K562 (cell line): Measurements from ENCODE around the gene CCDC136. TPM values are rescaled to one million over a fixed set of nuclear protein-coding genes. Genes with fewer than 3 reads are reported as not detected.
A peak's percentile ranks its signal among the peaks of the same experiment; 100 is the strongest.

Experiments
- HDAC3 ChIP-seq: fragments of 450-650 bp; IDR thresholded peaks from 2 replicates; pipeline ENCODE4 v1.6.1; 2018; ENCODE audit warnings: borderline replicate concordance, mild to moderate bottlenecking, moderate library complexity; ENCODE audit not compliant: partially characterized antibody
- HNRNPUL1 ChIP-seq: fragments of 200-400 bp; formaldehyde crosslinking; IDR thresholded peaks from 2 replicates; pipeline ENCODE4 v1.6.1; 2017; ENCODE audit warnings: low read length
- MCM2 ChIP-seq: fragments of 450-650 bp; IDR thresholded peaks from 2 replicates; pipeline ENCODE4 v1.6.1; 2017; ENCODE audit warnings: low read depth, mild to moderate bottlenecking
- PYGO2 ChIP-seq: fragments of 450-650 bp; IDR thresholded peaks from 2 replicates; pipeline ENCODE4 v1.6.1; 2016; ENCODE audit warnings: mild to moderate bottlenecking, missing genetic modification characterization, moderate library complexity, missing compliant biosample characterization
- ZNF589 ChIP-seq: fragments of 200-800 bp; sonication (Bioruptor generic); IDR thresholded peaks from 2 replicates; pipeline ENCODE4 v1.6.1; 2016; ENCODE audit warnings: low read depth, missing genetic modification characterization, missing compliant biosample characterization
- polyA plus RNA-seq, 8 experiments: library from polyadenylated mRNA; depleted of rRNA in 4 of 8; stranded (reverse) in 5 of 8; unstranded in 3 of 8; fragments of >200 nt; fragmentation: Nextera tagmentation in 2 of 8; fragmentation: Illumina TruSeq in 1 of 8; extraction: Ambion mirVana in 2 of 8; extraction: Trizol in 1 of 8; gene quantifications; 2 replicates each; pipeline versions ENCODE4 v1.2.1 to v1.2.3, GENCODE V29; 2011 to 2014; ENCODE audit warnings: inconsistent platforms in 1 of 8, missing spikeins in 1 of 8
- total RNA-seq, 7 experiments: library from RNA; depleted of rRNA in 6 of 7; stranded (reverse); fragments of >200 nt in 6 of 7; fragmentation: Illumina TruSeq in 2 of 7; extraction: Trizol in 2 of 7; gene quantifications; 2 replicates each; pipeline versions ENCODE4 v1.2.1 to v1.2.3, GENCODE V29; 2011 to 2021; ENCODE audit warnings: low replicate concordance in 1 of 7
- TF ChIP-seq, protein P1 (sequence below): fragments of 450-650 bp; IDR thresholded peaks from 2 replicates; pipeline ENCODE4 v1.7.0; 2016; ENCODE audit warnings: borderline replicate concordance
- TF ChIP-seq, protein P2 (sequence below): fragments of 450-650 bp; formaldehyde crosslinking; IDR thresholded peaks from 2 replicates; pipeline ENCODE4 v1.4.0; 2020; ENCODE audit warnings: mild to moderate bottlenecking, moderate library complexity
- TF ChIP-seq, protein P3 (sequence below): fragments of 450-650 bp; IDR thresholded peaks from 2 replicates; pipeline ENCODE4 v1.6.1; 2014; ENCODE audit warnings: low read depth, mild to moderate bottlenecking, moderate library complexity, borderline replicate concordance

Gene CCDC136
- total and polyA plus RNA-seq, 9 of the 15 experiments (the other 6 are each of a cell fraction or from before 2014, with no cell fraction given) = 2.4 to 40.8 (median 26.5) TPM

DNA sequence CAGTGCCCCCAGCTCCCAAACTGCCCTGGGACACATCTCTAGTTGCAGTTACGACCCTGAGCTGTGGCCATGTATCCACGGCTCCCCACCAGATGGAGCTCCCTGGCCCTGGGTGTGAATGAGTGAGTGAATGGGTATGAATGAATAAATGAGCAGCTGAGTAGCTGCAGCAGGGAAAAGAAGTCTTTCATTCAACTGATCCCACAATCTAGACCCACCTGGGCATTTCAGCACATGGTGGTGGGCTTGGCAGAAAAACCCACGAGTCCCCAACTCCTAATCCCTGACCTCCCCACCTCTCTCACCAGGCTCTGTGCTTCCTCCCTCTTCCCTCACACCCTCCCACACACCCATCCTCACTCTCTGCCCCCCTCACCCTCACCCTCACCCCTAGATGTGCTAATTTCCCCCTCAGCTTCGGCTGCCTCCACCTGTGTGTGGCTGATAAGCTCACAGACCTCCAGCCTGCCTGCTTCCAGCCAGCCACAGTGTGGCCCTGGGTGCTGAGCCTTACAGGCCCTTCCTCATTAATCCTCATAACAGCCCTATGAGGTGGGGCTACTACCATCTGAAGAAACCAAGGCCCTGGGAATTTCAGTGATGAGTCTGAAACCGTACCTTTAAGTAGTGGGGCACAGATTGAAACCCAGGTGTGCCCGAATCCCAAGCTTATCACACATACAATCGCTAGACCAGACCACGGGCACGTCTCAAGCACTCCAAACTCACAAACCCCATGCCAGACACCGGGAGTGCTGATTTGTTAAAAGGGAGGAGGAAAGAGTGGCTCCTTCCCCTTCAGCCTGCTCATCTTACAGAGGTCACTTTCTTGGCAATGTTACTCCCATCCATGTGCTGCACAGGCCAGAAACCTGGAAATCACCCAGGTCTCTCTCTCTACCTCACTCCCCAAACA, 68.6 kb downstream of the CCDC136 start (continued):
- TF ChIP-seq, protein P1, sequence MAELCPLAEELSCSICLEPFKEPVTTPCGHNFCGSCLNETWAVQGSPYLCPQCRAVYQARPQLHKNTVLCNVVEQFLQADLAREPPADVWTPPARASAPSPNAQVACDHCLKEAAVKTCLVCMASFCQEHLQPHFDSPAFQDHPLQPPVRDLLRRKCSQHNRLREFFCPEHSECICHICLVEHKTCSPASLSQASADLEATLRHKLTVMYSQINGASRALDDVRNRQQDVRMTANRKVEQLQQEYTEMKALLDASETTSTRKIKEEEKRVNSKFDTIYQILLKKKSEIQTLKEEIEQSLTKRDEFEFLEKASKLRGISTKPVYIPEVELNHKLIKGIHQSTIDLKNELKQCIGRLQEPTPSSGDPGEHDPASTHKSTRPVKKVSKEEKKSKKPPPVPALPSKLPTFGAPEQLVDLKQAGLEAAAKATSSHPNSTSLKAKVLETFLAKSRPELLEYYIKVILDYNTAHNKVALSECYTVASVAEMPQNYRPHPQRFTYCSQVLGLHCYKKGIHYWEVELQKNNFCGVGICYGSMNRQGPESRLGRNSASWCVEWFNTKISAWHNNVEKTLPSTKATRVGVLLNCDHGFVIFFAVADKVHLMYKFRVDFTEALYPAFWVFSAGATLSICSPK = no peak; the same call in 1 of the 2 replicates
- TF ChIP-seq HDAC3 (no peak), PYGO2 (tag) (no peak), MCM2 (no peak), ZNF589 (CRISPR knock-in tag) (0 out of 2 replicates have a peak, but pooled peaks have one; percentile 14), HNRNPUL1 (no peak)
- TF ChIP-seq, protein P2, sequence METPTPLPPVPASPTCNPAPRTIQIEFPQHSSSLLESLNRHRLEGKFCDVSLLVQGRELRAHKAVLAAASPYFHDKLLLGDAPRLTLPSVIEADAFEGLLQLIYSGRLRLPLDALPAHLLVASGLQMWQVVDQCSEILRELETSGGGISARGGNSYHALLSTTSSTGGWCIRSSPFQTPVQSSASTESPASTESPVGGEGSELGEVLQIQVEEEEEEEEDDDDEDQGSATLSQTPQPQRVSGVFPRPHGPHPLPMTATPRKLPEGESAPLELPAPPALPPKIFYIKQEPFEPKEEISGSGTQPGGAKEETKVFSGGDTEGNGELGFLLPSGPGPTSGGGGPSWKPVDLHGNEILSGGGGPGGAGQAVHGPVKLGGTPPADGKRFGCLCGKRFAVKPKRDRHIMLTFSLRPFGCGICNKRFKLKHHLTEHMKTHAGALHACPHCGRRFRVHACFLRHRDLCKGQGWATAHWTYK (CRISPR knock-in tag) = peak; percentile 55; the same call in 1 of the 2 replicates
- TF ChIP-seq, protein P3, sequence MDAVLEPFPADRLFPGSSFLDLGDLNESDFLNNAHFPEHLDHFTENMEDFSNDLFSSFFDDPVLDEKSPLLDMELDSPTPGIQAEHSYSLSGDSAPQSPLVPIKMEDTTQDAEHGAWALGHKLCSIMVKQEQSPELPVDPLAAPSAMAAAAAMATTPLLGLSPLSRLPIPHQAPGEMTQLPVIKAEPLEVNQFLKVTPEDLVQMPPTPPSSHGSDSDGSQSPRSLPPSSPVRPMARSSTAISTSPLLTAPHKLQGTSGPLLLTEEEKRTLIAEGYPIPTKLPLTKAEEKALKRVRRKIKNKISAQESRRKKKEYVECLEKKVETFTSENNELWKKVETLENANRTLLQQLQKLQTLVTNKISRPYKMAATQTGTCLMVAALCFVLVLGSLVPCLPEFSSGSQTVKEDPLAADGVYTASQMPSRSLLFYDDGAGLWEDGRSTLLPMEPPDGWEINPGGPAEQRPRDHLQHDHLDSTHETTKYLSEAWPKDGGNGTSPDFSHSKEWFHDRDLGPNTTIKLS = no peak
